Measurements from ENCODE around the gene BFSP1. TPM values are rescaled to one million over a fixed set of nuclear protein-coding genes. Genes with fewer than 3 reads are reported as not detected.

Gene BFSP1
- total and polyA plus RNA-seq, 2 of the 8 experiments (the other 6 are each of a cell fraction or from before 2014, with no cell fraction given): 1.5 to 2.5 TPM

GRCh38 chr20:17541596-17541995, 10.4 kb upstream of the BFSP1 start:
- Histone ChIP-seq H3K23ac (ENCODE audit: insufficient read length) (no peak overlapping the region), H3K79me1 (ENCODE audit: low read depth, low read length) (no peaks in the 10 kb centered on the region; the same call in 1 of the 2 replicates), H3K4me2 (ENCODE audit: insufficient read depth in 1 of 2, low read depth in 2 of 2, low read length in 2 of 2) (no peak overlapping the region), H3K4ac (replicated peaks; ENCODE audit: insufficient read length, low read depth, low read length) (no peak overlapping the region), H3K9me3 (ENCODE audit: insufficient read depth in 2 of 2, low read depth in 1 of 2, low read length in 1 of 2) (no peaks in the 10 kb centered on the region), H3K4me3 (ENCODE audit: extremely low read depth in 1 of 4, insufficient read depth in 2 of 4, low read depth in 3 of 4, low read length in 4 of 4) (no peak overlapping the region), H3K18ac (ENCODE audit: extremely low read depth, low read length) (no peak overlapping the region), H3K23me2 (ENCODE audit: low read depth, low read length) (no peaks in the 10 kb centered on the region), H3K56ac (replicated peaks; ENCODE audit: insufficient read length, low read depth, low read length) (no peak overlapping the region), H2BK120ac (replicated peaks; ENCODE audit: low read depth, low read length) (no peak overlapping the region), H3K27ac (ENCODE audit: low read depth, low read length) (no peak overlapping the region), H4K8ac (ENCODE audit: extremely low read depth, insufficient read depth, low read length) (no peak overlapping the region), H3K9ac (replicated peaks in 1 of 4; ENCODE audit: extremely low read depth in 1 of 4, low read depth in 3 of 4, low read length in 3 of 4) (no peak overlapping the region), H4K20me1 (replicated peaks in 1 of 2; ENCODE audit: control insufficient read depth in 1 of 2, insufficient read depth in 2 of 2, low read length in 2 of 2) (no peaks in the 10 kb centered on the region), H2BK15ac (ENCODE audit: low read length) (no peak overlapping the region), H2BK12ac (ENCODE audit: low read depth, low read length) (no peak overlapping the region), H2AFZ (ENCODE audit: low read length) (no peak overlapping the region), H2BK20ac (ENCODE audit: low read length) (no peak overlapping the region), H4K91ac (replicated peaks; ENCODE audit: insufficient read length, low read length) (no peak overlapping the region), H3K14ac (ENCODE audit: insufficient read length) (no peak overlapping the region), H3K27me3 (replicated peaks in 1 of 4; ENCODE audit: control insufficient read depth in 3 of 4, extremely low read depth in 1 of 4, insufficient read depth in 3 of 4, low read length in 3 of 4) (no peaks in the 10 kb centered on the region), H2BK5ac (ENCODE audit: low read depth, low read length) (no peak overlapping the region), H4K5ac (ENCODE audit: insufficient read length, low read depth, low read length) (no peak overlapping the region), H3K4me1 (replicated peaks in 1 of 4; ENCODE audit: control insufficient read depth in 3 of 4, insufficient read depth in 4 of 4, low read length in 3 of 4) (peaks cover 0 to 3% (median 2%) of the 10 kb centered on the region in 4 experiments; a peak in 2 of 7 replicates), H3K79me2 (ENCODE audit: control insufficient read depth in 1 of 2, insufficient read depth in 2 of 2, low read length in 2 of 2) (no peaks in the 10 kb centered on the region), H3K36me3 (ENCODE audit: control insufficient read depth in 2 of 4, insufficient read depth in 4 of 4, low read length in 3 of 4) (no peaks in the 10 kb centered on the region; a peak in 1 of 8 replicates), H2AK5ac (ENCODE audit: low read depth, low read length) (no peak overlapping the region)
- DNase-seq (ENCODE audit: low read depth in 1 of 2, low spot score in 2 of 2) (no peak), FAIRE-seq (no peak)
- ChIA-PET CTCF (ENCODE audit: partially characterized antibody) (interaction anchor here (1.1 to 6.4 kb wide), 10 partner anchors 9 to 87 kb away, joined by 3 to 66 read pairs (median 3); partner anchors contain the start of gene DSTN), POLR2A (ENCODE audit: partially characterized antibody) (interaction anchor here (4.0 kb wide), 1 partner anchor 29 kb away, joined by 18 read pairs; the partner anchor contains the start of gene DSTN)
- TF ChIP-seq SRF (IDR thresholded peaks at IDR 0.05; ENCODE audit: low read depth, low read length) (no peak), RXRA (IDR thresholded peaks at IDR 0.05; ENCODE audit: insufficient read depth, low read depth, low read length) (no peak), TCF12 (IDR thresholded peaks at IDR 0.05; ENCODE audit: low read depth, low read length) (no peak), GTF2F1 (IDR thresholded peaks at IDR 0.05; ENCODE audit: borderline replicate concordance, low read depth, low read length) (no peak), ASH2L (IDR thresholded peaks at IDR 0.05; ENCODE audit: low read length) (no peak), PHF8 (conservative IDR thresholded peaks at IDR 0.05; ENCODE audit: low read depth, low read length) (no peak), CHD2 (IDR thresholded peaks at IDR 0.05; ENCODE audit: low read length) (no peak), POLR2AphosphoS5 (IDR thresholded peaks at IDR 0.05; ENCODE audit: low read depth, low read length) (no peak)
- WGBS, 2 experiments (ENCODE audit: extremely low coverage in 1 of 2, insufficient coverage in 1 of 2, insufficient read length in 1 of 2, insufficient replicate concordance in 2 of 2, low coverage in 1 of 2, low lambda C conversion rate in 2 of 2, missing lambda C conversion rate in 1 of 2): 93% methylated on average over 3 of the region's 3 CpGs; no CpG with 5 or more reads in 1 of the 2 experiments
